Hematopoietic multipotent progenitor cell (in vitro differentiated cells): ENCODE data around the gene HECW1. TPM values are rescaled to one million over a fixed set of nuclear protein-coding genes. Genes with fewer than 3 reads are reported as not detected.
"Not testable (repeated sequence)": the region's sequence is repeated elsewhere in the genome, so short reads cannot be mapped to it uniquely, and the experiment has no call there.

Experiments used
- DNase-seq, 3 donors: peaks; one replicate each; pipeline ENCODE4 v3.0.0-alpha.2; 2011 to 2015; ENCODE audit warnings: low read depth in 2 of 3, low spot score in 2 of 3
- total RNA-seq: library from RNA; depleted of rRNA; stranded (reverse); fragments of >200 nt; gene quantifications from one replicate; pipeline ENCODE4 v1.2.3, GENCODE V29; 2012

Gene HECW1
- total RNA-seq, 1 donor, result not detected

DNA sequence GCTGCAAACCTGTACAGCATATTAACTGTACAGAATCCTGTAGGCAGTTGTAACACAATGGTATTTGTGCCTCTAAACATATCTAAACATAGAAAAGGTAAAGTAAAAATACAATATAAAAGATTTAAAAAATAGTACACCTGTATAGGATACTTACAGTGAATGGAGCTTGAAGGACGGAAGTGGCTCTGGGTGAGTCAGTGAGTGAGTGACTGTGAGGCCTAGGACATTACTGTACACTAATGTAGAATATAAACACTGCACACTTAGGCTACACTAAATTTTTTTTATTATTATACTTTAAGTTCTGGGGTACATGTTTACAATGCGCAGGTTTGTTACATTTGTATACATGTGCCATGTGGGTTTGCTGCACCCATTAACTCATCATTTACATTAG, 373.1 kb downstream of the HECW1 start:
- no peak for DNase-seq

DNA sequence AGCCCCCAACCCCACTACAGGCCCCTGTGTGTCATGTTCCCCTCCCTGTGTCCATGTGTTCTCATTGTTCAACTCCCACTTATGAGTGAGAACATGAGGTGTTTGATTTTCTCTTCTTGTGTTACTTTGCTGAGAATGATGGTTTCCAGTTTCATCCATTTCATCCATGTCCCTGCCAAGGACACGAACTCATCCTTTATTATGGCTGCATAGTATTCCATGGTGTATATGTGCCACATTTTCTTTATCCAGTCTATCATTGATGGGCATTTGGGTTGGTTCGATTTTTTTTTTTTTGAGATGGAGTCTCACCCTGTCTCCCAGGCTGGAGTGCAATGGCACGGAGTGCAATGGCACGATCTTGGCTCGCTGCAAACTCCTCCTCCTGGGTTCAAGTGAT, 373.6 kb downstream of the HECW1 start:
- not testable (repeated sequence) for DNase-seq

DNA sequence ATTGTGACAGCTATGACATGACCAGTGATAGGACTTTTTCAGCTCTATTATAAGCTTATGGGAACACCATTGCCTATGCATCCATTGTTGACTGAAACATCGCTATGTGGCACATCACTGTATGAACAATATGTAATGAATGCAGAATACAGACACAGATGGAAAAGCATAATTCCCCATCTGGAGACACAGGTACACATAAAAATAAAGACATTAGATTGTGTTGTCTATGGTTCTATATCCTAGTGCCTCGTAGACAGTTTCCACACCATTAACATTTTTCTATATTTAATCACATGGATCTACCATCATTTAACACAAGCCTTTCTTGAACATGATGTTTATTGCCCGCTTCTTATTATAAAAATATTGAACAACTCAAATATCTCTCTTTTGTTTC, 374.2 kb downstream of the HECW1 start:
- no peak for DNase-seq

DNA sequence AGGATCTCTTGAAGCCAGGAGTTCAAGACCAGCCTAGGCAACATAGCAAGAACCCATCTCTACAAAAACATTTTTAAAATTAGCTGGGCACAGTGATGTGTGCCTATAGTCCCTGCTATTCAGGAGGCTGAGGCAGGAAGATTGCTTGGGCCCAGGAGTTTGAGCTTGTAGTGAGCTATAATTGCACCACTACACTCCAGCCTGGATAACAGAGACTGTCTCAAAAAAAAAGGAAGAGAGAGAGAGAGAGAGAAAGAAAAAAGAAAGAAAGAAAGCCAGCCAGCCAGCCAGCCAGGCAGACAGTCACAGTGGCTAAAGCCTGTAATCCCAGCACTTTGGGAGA, 375.3 kb downstream of the HECW1 start:
- DNase-seq, result no peak

DNA sequence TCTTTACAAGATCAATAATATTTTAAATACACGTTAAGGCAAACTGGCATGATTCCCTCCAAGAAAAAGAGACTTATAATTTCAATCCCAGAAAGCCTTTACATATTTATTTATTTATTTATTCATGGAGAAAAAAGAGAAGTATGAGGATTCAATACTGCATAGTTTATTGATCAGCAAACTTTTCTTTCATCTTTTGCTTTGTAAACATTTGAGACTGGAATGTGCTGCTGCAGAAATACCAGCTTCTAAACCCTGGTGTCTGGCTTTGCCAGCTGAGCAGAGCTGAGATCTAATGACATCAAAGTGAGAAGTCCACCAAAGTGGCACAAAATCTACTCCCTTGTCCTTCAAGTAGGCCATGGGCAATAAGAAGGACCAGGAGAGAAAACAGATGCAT, 376.8 kb downstream of the HECW1 start:
- no peak for DNase-seq

DNA sequence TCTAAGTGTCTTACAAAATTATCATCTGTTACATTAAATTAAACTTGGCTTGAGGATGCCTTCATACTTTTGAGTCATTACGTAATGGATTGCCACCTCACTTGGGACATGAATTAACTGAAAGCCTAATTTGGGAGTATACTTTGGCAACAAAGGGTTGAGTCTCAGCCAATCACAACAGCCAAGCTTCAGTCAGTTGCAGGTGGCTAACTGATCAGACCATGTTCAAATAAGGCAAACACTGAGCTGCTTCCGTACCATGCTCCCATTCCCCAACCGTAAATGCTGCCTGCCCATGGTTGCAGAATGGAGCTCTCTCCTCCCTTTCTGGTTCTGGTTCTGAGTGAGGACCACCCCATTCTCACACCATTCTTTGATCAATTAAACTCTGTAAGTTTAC, 377.6 kb downstream of the HECW1 start:
- DNase-seq, result no peak

DNA sequence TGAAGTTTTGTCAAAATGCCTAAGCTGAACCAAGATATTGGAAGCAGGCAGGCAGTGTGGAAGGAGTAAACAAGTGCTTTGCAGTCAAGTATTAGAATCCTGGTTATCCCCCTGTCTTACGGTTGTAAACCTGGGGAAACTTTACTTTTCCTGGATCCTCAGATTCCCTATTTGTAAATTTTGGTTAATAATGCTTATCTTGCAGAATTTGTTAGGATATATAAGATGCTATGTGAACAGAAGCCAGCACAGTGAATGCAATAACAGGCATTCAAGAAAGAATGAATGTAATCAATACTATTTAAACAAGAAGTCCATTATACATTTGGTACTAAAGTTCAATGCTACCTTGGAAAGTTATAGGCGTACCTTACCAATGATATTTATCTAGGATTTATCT, 378.7 kb downstream of the HECW1 start:
- no peak for DNase-seq

DNA sequence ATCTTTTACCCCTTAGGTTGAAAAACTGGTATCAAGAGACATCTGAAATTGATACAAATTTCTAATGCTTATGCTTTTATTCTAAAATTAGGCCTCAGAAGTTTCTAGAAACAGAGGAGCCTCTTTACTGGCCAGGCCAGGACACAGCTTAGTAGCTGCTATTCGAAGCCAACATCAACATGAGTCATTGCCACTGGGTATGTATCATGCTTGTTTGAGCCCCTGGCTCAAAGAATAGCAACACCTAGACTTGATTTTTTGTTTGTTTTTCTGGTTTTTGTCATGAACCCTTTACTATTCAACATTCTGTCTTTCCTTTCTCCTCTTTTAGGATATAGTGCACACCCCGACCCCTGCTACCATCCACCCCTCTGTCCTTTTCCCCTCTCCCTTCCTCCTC, 379.5 kb downstream of the HECW1 start:
- no peak for DNase-seq

DNA sequence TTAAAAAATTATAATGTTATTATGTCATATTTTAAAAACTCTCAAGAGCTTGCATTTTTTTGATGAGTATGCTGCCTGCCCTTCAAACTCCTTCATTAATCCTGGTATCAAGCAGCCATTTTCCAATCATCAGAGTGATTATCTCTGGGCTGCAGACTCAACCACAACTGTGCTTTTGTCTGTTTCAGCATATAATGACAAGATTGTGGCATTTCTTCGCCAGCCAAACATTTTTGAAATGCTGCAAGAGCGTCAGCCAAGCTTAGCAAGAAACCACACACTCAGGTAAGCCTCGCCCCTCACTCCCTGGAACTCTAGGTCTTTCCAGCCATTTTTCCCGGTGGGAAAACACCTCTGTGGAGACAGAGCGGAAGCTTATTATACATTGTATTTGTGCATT, 380.4 kb downstream of the HECW1 start:
- peak in 2 of 3 donors; percentile 5 to 22 for DNase-seq

DNA sequence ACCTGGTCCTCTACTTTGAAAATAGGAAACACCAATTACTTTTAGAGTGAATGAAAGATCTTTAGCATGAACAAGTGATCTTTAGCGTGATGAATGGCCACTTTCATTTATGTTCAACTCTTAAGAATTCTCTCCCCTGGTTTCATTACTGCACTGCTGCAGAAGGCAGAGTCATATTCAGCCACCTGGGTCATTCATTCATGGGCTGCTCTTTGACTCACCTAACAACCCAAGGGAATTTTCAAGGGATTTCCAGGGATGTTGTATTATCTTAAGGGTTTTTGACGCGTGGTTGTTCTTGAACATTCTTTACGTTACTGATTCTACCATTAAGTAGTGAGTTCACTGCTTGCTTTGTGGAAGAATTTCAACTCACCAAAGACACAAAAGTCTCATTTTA, 383.1 kb downstream of the HECW1 start:
- no peak for DNase-seq

DNA sequence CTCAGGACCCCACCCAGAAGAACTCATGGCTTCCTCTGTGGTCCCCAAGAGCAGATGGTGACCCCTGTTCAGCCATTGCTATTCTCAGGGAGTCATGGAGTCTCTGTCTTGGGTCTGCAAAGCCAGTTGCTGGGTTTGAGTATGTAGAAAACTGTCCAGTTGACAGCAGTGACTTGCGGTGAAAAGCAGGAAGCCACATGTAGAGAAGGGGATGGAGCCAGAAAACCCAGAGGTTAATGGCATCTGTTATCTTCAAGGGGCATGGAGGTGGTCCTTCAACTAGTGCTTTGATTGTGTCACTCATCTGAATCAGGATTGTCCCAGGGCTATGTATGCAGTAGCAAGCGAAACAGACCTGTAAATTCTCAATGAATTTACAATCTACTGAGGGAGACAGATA, 384.1 kb downstream of the HECW1 start:
- DNase-seq, result no peak

DNA sequence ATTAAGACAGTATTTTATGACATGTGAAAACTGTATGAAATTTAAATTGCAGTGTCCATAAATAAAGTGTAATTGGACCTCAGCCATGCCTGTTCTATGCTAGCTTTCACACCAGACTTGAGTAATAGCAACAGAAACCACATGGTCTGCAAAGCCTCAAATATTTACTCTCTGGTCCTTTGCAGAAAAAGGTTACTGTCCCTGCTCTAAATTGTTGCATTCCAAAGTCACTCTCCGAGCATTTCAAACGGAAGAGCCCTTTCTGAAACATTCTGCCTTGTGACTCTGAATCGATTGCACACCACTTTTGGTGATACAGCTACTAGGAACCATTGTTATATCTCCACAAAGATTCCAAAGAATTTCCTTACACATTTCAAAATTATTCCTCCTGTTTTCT, 389.4 kb downstream of the HECW1 start:
- no peak for DNase-seq

DNA sequence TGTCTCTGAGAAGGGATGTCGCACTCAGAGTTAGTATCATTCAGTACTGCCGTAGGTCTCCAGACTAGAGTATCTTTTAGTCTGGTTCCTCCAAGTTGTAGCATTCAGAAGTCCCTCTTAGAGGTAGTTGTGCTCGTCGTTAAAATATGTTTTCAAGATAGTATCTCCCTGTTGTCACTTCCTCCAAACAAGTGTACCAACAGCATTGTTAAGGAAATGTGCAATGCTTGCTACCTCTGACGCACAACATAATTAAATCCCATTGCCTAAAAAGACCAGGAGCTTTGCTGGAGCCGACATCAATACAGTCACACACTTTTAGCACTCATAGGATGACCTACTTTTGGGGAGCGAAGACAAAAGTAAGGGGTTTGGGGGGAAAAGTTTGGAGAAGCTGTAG, 390.5 kb downstream of the HECW1 start:
- DNase-seq, result no peak

DNA sequence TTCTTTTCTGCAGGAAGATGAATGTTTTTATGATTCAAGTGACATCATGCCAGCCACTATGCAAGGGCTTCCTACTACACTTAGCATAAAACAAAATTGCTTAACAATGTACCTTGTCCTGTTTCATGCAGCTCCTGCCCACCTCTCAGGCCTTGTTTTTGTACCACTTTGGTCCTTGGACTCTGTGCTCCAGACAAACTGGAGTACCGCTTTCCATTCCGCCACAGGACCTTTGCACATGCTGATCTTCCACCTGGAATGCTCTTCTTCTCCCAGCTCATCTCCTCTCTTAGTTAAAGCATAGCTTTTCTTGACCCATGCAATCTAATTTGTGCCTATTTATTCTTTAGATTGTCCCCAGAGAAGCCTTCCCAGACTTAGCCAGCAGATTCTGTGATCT, 393.0 kb downstream of the HECW1 start:
- no peak for DNase-seq

DNA sequence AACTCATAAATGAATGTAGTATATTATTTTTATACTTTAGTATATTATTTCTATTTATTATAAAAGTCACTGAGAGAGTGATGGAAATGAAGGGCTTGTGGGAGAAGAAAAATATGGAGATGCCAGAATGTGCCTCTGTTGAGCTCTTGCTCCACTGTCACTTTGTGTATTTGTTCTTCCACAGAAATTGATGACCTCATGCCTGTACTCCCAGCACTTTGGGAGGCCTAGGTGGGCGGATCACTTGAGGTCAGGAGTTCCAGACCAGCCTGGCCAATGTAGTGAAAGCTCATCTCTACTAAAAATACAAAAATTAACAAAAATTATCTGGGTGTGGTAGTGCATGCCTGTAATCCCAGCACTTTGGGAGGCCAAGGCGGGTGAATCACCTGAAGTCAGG, 394.0 kb downstream of the HECW1 start:
- DNase-seq, result no peak

DNA sequence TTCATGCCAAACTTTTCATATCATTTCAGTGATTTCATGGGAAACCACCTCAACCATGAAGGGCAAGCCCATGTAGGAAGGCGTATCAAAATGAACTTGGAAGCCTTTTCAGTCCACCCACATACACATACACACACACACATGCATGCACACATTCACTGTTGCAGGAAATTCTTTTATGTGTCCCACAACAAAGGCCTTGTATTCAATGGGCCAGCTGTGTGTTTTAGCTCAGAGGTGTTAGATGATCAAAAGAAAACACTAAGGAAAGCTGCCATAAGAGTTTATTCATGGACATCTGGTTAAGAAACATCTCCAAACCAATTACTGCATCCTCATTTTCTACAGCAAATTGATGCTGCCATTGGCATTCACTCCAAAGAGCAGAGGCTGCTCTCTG, 396.0 kb downstream of the HECW1 start:
- no peak for DNase-seq

DNA sequence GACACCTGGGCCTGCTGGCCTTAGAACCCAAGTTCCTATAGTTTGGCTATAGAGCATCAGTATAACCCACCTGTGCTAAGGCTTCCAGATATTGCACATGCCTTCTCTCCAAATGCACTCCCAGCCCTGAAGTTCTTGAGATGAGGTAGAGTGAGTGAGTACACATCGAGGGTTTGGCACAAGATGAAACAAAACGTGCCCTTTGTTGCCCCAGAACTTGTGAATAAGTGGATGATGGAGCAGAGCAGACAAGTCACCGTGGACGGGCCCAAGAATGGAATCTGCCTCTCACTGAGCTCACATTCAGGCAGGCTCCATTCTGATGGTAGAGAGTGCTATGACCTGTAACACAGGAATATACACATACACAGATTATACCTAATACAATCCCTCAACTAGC, 397.5 kb downstream of the HECW1 start:
- no peak for DNase-seq

DNA sequence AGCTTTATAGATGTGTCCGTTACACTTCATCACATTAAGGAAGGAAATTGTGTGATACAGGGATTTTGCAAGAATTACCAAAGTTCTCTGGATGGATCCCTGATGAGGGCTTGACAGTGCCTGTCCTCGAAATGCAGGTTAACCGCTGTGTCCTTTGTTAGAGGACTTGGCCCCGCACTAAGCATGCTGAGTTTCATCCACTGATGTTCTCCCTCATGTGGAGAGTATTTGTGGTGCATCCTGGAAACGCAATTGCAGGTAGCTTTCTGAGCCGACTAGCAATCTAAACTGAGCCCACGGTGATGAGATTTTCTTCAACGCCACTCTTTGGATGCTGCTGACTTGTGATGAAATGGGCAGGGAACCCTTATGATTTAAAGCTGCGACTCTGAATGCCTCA, 398.6 kb downstream of the HECW1 start:
- DNase-seq, result no peak

DNA sequence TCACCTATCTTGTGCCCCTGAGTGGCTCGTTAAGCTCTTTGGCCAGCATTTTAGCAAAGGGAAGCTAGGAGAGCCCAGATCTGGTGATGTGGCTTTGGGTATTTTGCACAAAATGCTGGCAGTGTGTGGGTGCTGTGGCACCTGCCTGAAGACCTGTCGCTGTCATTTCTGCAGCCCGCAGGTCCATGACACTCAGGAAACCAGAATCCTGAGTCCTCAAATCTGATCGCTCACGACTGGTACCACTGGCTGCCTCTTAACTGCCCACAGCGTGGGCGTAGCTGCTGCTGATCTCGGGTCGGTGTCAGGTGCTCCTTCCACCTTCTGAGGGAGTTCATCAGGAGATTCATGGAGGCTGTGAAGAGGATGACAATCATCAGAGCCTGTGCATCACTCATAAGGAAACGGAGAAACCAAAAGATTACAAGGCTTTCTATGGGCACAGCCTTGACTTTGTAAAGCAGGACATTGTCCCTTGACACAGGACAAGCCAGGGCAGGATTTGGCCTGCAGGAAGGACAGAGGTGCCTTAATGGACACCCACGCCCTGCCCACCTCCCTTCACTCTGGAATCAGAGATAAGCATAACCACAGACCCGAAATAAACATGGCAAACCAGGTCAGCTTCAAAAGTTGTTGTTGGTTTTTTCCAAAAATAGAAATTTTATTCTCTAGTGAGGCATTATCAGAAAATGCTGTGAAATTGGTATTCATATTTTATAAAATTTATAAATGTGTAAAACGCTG, 399.5 kb downstream of the HECW1 start:
- no peak for DNase-seq

DNA sequence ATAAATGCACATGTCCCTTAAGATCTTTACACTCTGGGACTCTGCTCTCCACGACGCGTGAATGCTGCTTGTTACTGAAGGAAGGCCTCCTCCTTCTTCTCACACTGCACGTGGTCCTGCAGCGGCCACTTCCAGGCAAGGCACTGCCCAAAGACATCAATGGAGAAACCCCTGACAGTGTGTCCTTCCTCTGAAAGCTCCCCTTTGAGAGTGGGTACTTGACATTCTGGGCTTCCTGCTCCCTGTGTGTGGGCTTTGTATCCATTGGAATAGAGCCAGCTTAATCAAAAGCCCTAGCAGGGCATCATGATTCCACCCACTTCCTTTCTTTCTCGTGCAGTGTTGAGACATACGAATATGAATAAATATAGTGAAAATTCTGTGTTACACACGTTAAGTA, 400.8 kb downstream of the HECW1 start:
- DNase-seq, result peak in 1 of 3 donors; percentile 5

DNA sequence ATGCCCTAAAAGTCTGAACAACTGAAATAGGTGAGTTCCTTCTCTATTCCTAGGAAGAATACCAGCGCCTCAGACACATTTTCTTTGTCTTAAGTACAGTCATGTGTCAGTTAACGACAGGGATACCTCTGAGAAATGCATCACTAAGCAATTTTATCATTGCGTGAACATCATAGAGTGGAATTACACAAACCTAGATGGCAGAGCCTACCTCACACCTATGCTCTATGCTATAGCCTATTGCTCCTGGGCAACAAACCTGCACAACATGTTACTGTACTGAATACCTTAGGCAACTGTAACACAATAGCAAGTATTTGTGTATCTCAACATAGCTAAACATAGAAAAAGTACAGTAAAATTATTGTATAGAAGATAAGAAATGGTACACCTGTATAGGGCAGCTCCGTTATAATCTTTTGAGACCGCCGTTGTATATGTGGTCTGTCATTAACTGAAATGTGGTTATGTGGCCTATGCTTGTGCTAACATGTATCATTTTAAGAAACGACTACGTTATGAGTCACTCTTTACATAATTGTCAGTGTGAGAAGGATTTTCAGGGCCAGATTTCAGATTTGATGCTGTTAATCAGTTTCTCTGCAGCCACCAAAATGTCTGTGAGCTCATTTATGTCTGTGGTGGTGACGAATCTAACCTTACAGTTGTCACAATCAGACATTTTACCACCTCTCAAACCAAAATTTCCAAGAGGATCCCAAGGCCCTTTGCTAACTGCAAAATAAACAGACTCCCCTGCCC, 404.3 kb downstream of the HECW1 start:
- no peak for DNase-seq

DNA sequence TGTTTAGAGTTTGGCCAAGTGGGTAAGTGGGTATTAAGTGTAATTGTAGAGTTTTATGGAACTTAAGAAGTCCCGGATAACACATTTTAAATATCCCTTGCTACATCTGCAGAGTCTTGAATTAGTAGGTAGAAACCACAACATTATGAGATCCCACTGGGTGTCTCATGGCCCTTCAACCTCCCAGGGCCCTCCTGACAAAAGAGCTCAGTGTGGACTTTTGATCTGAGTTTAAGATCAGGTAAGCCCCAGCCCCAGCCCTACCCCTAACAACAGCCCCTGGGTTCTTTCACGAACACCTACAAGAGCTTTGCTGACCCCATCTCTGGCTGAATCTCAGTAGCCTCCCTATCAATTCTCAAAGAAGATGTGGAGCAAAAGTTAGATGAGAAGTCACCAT, 405.0 kb downstream of the HECW1 start:
- DNase-seq, result no peak

DNA sequence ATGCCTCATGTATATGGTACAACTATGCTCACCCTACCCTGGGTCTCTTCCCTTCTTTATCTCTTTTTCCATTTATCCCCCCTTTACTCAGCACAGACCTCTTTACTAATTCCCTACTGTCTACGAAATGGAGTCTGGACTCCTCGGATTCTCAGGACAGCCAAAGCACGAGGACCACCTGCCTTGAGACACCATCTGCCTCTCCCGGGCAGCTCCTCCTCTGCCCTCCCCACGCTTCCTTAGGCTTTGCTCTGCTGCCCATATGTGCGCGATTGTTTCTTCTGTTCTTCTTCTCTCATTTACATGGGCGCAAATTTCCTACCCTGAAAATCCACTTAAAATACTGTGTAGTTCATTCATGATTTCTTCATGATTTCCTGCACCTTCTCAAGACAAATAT, 407.8 kb downstream of the HECW1 start:
- no peak for DNase-seq
